Activated naive CD8-positive, alpha-beta T cell treated with anti-CD3 and anti-CD28 coated beads, Interleukin-2, amount 10 ng/mL, durations not matched to agents 7 days and 5 days (primary cell): ENCODE data around the gene KCNA5. TPM values are rescaled to one million over a fixed set of nuclear protein-coding genes. Genes with fewer than 3 reads are reported as not detected.

Experiments used
- ATAC-seq: fragments of 150-1000 bp; cut with Tn5 transposase; one replicate; pipeline ENCODE4 v1.10.0; 2021; ENCODE audit warnings: low read depth, moderate library complexity
- POLR2A ChIA-PET: fragments of 350-600 bp; sonication (Branson Sonifier 250); formaldehyde crosslinking; loops from one replicate; lab custom pipeline; 2021; ENCODE audit warnings: antibody characterized with exemption; lab: Charles Lee
- DNase-seq: peaks from one replicate; pipeline ENCODE4 v3.0.0; 2021
- H3K27ac Mint-ChIP-seq: one replicate; pipeline ENCODE4 v1.8.0; 2022; ENCODE audit warnings: mild to moderate bottlenecking, mixed read lengths
- H3K27me3 Mint-ChIP-seq: one replicate; pipeline ENCODE4 v1.8.0; 2022; ENCODE audit warnings: mild to moderate bottlenecking, moderate library complexity, mixed read lengths
- H3K36me3 Mint-ChIP-seq: one replicate; pipeline ENCODE4 v1.8.0; 2021; ENCODE audit warnings: mild to moderate bottlenecking, mixed read lengths
- H3K4me1 Mint-ChIP-seq: one replicate; pipeline ENCODE4 v1.8.0; 2021; ENCODE audit warnings: mixed read lengths
- H3K4me3 Mint-ChIP-seq: one replicate; pipeline ENCODE4 v1.8.0; 2022; ENCODE audit warnings: mild to moderate bottlenecking, moderate library complexity, mixed read lengths
- H3K9me3 Mint-ChIP-seq: one replicate; pipeline ENCODE4 v1.8.0; 2021; ENCODE audit warnings: mixed read lengths
- total RNA-seq, 2 experiments: library from RNA; stranded (reverse); gene quantifications; one replicate each; pipeline ENCODE4 v1.2.3, GENCODE V29; 2021

KCNA5 gene
- total RNA-seq, 2 experiments from 2014 or later = not detected

- Mint-ChIP-seq H3K27ac (no peak overlapping the region), H3K36me3 (no peaks in the 10 kb centered on the region), H3K4me3 (no peak overlapping the region), H3K27me3 (peaks cover 6% of the 10 kb centered on the region), H3K9me3 (no peaks in the 10 kb centered on the region), H3K4me1 (no peaks in the 10 kb centered on the region)
- DNase-seq (no peak), ATAC-seq (no peak)
- POLR2A ChIA-PET = no interaction called here
Measured at GRCh38 chr12:5059358-5059757, 15.7 kb downstream of the KCNA5 start.

DNA sequence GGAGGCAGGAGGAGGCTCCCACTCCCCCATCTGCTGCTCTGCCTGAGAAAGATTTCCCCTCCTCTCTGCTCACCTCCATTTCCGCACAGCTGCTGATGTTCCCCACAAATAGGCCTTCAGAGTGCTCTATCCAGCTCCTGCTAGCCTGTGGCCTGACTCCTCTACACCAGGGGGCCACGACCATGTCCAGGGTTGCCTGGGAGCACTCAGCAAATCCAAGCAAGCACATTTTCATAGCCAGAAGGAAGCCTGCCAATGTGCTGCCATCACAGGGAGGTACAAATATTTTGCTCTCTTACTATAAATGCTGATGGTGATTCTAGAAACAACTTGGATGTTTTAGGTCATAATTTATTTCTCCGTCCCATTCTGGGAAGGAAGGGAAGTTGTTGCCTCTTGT is 17.3 kb downstream of the KCNA5 start:
- POLR2A ChIA-PET = no interaction called here
- no peak for DNase-seq
- H3K36me3 Mint-ChIP-seq = no peaks in the 10 kb centered on the region
- no peaks in the 10 kb centered on the region for H3K4me1 Mint-ChIP-seq
- H3K4me3 Mint-ChIP-seq = no peak overlapping the region
- no peaks in the 10 kb centered on the region for H3K9me3 Mint-ChIP-seq
- no peak overlapping the region for H3K27ac Mint-ChIP-seq
- no peak for ATAC-seq
- peaks cover 9% of the 10 kb centered on the region for H3K27me3 Mint-ChIP-seq

GRCh38 chr12:5063149-5063548 is 19.5 kb downstream of the KCNA5 start:
- H3K4me1 Mint-ChIP-seq = no peaks in the 10 kb centered on the region

DNA sequence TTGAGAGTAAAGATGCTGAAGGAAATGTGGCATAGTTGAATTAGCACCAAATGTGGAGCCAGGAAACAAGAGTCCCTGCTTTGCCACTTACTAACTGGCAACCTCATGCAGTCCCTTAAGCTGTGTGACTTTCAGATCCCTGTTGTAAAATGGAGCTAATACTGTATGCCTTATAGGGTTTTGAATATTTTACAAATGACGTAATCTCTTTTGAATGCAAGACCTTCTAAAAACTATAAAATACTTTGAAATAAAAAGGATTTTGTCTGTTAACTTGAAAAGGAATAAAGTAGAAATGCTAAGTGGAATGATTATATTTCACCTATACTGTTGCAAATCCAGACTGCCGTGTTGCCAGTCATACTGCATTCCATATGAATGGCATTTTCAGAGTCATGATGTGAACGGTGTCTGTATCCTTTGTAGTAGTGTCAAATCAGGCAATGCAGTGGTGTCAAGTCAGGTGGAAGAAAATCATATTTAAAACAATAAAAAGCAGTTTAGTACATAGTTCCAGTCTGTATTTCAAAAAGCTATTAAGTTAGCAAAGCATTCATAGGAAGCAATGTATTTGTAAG is 21.3 kb downstream of the KCNA5 start:
- ATAC-seq (no peak), DNase-seq (no peak)
- Mint-ChIP-seq H3K27ac (no peak overlapping the region), H3K36me3 (no peaks in the 10 kb centered on the region), H3K4me1 (no peaks in the 10 kb centered on the region), H3K9me3 (no peaks in the 10 kb centered on the region), H3K4me3 (no peak overlapping the region), H3K27me3 (peaks cover 22% of the 10 kb centered on the region)
- POLR2A ChIA-PET = no interaction called here

More at GRCh38 chr12:5063149-5063548, 19.5 kb downstream of the KCNA5 start:
- no peaks in the 10 kb centered on the region for H3K9me3 Mint-ChIP-seq
- ATAC-seq (no peak), DNase-seq (no peak)
- POLR2A ChIA-PET = no interaction called here
- no peak overlapping the region for H3K27ac Mint-ChIP-seq
- H3K4me3 Mint-ChIP-seq = no peak overlapping the region
- H3K36me3 Mint-ChIP-seq = no peaks in the 10 kb centered on the region
- peaks cover 15% of the 10 kb centered on the region for H3K27me3 Mint-ChIP-seq

GRCh38 chr12:5066251-5066650 is 22.6 kb downstream of the KCNA5 start:
- H3K4me1 Mint-ChIP-seq = no peaks in the 10 kb centered on the region
- no peaks in the 10 kb centered on the region for H3K9me3 Mint-ChIP-seq
- peaks cover 24% of the 10 kb centered on the region for H3K27me3 Mint-ChIP-seq
- POLR2A ChIA-PET = no interaction called here
- DNase-seq (no peak), ATAC-seq (no peak)
- H3K27ac Mint-ChIP-seq = no peak overlapping the region
- no peaks in the 10 kb centered on the region for H3K36me3 Mint-ChIP-seq
- H3K4me3 Mint-ChIP-seq = no peak overlapping the region

DNA sequence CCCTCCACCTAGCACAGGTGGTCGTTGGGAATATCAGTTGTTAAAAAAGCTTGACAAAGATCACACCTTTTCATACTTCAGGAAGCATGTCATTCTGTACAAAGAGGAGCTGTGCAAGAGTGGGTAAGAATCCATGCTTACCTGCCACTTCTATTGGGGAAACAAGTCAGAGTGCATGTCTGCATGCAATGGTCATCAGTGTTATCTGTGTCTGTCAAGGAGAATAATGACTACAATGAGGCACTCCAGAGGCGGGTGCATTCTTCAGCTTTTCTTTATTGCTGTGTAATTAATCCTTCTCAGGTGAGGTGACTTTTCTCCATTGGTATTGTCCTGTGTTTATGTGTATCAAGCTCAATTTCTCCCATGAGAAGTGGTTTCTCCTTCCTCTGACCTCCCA is 24.4 kb downstream of the KCNA5 start:
- POLR2A ChIA-PET = no interaction called here
- ATAC-seq (no peak), DNase-seq (no peak)
- no peak overlapping the region for H3K4me3 Mint-ChIP-seq
- H3K27me3 Mint-ChIP-seq = peaks cover 27% of the 10 kb centered on the region
- no peak overlapping the region for H3K27ac Mint-ChIP-seq
- H3K9me3 Mint-ChIP-seq = no peaks in the 10 kb centered on the region
- no peaks in the 10 kb centered on the region for H3K36me3 Mint-ChIP-seq
- H3K4me1 Mint-ChIP-seq = no peaks in the 10 kb centered on the region

GRCh38 chr12:5068619-5069018 is 24.9 kb downstream of the KCNA5 start:
- peaks cover 27% of the 10 kb centered on the region for H3K27me3 Mint-ChIP-seq
- no peak overlapping the region for H3K4me3 Mint-ChIP-seq
- no peaks in the 10 kb centered on the region for H3K36me3 Mint-ChIP-seq
- no peak for DNase-seq
- POLR2A ChIA-PET = no interaction called here
- no peak overlapping the region for H3K27ac Mint-ChIP-seq
- ATAC-seq = no peak
- no peaks in the 10 kb centered on the region for H3K9me3 Mint-ChIP-seq
- H3K4me1 Mint-ChIP-seq = no peaks in the 10 kb centered on the region

DNA sequence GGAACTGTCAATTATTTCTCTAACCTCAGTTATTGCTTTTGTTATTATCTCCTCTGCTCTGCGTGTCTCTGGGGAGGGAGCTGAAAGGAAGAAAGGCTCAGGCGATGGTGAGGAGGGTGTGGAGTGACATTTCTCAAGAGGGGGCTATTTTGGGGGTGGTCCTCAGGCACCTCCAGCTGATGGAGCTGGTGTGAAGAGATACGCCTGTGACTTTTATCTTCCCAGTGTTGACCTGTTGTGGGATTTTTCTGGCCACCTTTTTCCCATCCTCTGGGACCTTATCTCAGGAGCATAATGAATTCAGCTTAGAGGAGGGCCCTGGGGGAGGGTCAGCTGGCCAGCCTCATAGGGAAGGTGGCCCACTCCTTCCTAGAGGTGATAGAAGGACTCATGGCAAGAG is 26.4 kb downstream of the KCNA5 start:
- Mint-ChIP-seq H3K4me1 (no peaks in the 10 kb centered on the region), H3K4me3 (no peak overlapping the region), H3K36me3 (no peaks in the 10 kb centered on the region), H3K27me3 (peaks cover 25% of the 10 kb centered on the region), H3K9me3 (no peaks in the 10 kb centered on the region), H3K27ac (no peak overlapping the region)
- POLR2A ChIA-PET = no interaction called here
- DNase-seq (no peak), ATAC-seq (no peak)

DNA sequence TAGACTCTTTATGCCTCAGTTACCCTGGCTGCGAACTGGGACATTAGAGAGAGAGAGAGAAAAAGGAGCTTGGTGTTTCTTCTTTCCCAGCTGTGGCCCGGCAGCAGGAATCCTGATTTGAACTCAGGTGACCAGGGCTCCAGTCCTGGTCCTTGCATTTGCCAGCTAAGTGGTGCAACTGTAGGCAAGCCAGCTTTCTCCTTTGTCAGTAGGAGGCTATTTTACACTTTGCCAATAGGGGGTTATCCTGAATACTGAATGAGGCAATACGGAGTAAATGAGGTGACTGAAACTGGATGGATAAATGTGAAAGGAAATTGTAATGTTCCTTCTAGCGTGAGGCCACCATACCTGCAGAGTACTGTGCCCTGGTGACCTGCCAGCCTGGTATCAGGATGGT is 27.8 kb downstream of the KCNA5 start:
- Mint-ChIP-seq H3K36me3 (no peaks in the 10 kb centered on the region), H3K27ac (no peak overlapping the region), H3K9me3 (no peaks in the 10 kb centered on the region), H3K27me3 (peaks cover 22% of the 10 kb centered on the region), H3K4me1 (no peaks in the 10 kb centered on the region), H3K4me3 (no peak overlapping the region)
- POLR2A ChIA-PET = no interaction called here
- DNase-seq (no peak), ATAC-seq (no peak)

GRCh38 chr12:5072311-5072710 is 28.6 kb downstream of the KCNA5 start:
- ATAC-seq (no peak), DNase-seq (no peak)
- Mint-ChIP-seq H3K4me3 (no peak overlapping the region), H3K9me3 (no peaks in the 10 kb centered on the region), H3K27me3 (peaks cover 22% of the 10 kb centered on the region), H3K36me3 (no peaks in the 10 kb centered on the region), H3K4me1 (no peaks in the 10 kb centered on the region), H3K27ac (no peak overlapping the region)
- POLR2A ChIA-PET = no interaction called here

GRCh38 chr12:5073054-5073453 is 29.4 kb downstream of the KCNA5 start:
- Mint-ChIP-seq H3K27me3 (peaks cover 16% of the 10 kb centered on the region), H3K4me3 (no peak overlapping the region), H3K27ac (no peak overlapping the region), H3K9me3 (no peaks in the 10 kb centered on the region), H3K36me3 (no peaks in the 10 kb centered on the region), H3K4me1 (no peaks in the 10 kb centered on the region)
- DNase-seq (no peak), ATAC-seq (no peak)
- POLR2A ChIA-PET = no interaction called here

- ATAC-seq (no peak), DNase-seq (no peak)
- Mint-ChIP-seq H3K27me3 (peaks cover 16% of the 10 kb centered on the region), H3K36me3 (no peaks in the 10 kb centered on the region), H3K27ac (no peak overlapping the region), H3K4me1 (no peaks in the 10 kb centered on the region), H3K9me3 (no peaks in the 10 kb centered on the region), H3K4me3 (no peak overlapping the region)
- POLR2A ChIA-PET = no interaction called here
Measured at GRCh38 chr12:5073853-5074252, 30.2 kb downstream of the KCNA5 start.

DNA sequence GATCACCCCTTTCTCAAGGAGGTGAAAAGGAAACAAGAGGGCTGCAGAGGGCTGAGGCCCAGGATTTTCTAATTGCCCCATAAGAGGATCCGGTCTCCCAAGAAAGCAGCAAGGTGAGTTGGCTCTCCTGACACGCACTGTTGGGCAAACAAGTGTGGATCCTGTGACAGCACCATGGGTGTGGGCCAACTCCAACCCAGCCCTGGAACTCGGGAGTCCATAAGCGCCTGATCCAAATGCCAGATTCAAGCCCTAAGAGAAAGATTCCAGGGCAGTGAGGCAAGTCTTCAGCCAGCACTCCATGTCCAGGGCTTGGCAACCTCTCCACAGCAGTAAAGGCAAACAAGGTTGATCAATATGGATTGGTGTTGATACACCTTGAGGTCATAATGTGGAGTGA is 33.1 kb downstream of the KCNA5 start:
- no peak for DNase-seq
- POLR2A ChIA-PET = no interaction called here
- H3K27ac Mint-ChIP-seq = no peak overlapping the region
- no peaks in the 10 kb centered on the region for H3K9me3 Mint-ChIP-seq
- no peak for ATAC-seq
- no peak overlapping the region for H3K4me3 Mint-ChIP-seq
- no peaks in the 10 kb centered on the region for H3K36me3 Mint-ChIP-seq
- H3K4me1 Mint-ChIP-seq = no peaks in the 10 kb centered on the region
- peaks cover 5% of the 10 kb centered on the region for H3K27me3 Mint-ChIP-seq

DNA sequence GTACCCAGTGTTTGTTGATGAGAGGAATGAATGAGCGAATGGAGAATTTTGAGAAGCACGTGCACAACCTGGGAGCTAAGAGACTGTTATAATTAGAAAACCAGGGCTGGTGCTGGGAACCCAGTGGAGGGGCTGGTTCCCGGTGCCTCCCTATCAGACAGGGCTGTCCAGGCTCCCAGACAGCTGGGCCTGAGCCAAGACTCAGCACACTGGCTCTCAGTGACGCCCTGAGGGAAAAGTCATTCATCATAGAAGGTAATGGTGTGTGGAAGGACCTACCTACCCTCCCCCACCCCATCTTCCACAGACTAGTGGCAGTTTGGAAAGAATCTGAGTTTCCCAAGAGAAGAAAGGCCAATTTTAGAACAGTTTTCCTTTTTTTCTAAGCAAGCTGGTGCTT is 34.7 kb downstream of the KCNA5 start:
- no peak for DNase-seq
- Mint-ChIP-seq H3K9me3 (no peaks in the 10 kb centered on the region), H3K4me1 (no peaks in the 10 kb centered on the region), H3K36me3 (no peaks in the 10 kb centered on the region), H3K4me3 (no peak overlapping the region), H3K27ac (no peak overlapping the region), H3K27me3 (peaks cover 2% of the 10 kb centered on the region)
- POLR2A ChIA-PET = no interaction called here
- ATAC-seq = no peak

DNA sequence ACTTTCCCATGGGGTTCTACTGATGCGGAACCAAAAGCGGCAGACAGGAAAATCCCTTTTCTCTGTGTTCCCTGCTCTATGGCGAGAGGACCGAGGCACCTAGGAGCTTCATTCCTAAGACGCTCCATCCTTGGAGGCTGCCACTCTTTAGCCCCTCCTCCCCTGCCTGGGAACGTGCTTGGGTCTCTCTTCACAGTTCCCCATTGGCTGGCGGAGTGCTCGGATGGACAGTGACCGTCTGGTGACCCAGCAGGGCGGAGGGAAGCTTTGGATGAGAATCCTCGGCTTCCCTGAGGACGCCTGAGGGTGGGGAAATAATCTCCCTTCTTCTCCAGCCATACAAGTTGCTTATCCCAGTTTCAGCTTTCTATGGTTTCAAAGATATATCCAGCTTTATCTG is 37.3 kb downstream of the KCNA5 start:
- POLR2A ChIA-PET = no interaction called here
- Mint-ChIP-seq H3K27me3 (no peaks in the 10 kb centered on the region), H3K9me3 (no peaks in the 10 kb centered on the region), H3K4me3 (no peak overlapping the region), H3K36me3 (no peaks in the 10 kb centered on the region), H3K4me1 (no peaks in the 10 kb centered on the region), H3K27ac (no peak overlapping the region)
- ATAC-seq = no peak
- no peak for DNase-seq
